ENCODE results near the gene CCDC32. TPM values are rescaled to one million over a fixed set of nuclear protein-coding genes. Genes with fewer than 3 reads are reported as not detected.

The CCDC32 gene
- total RNA-seq, 1 donor from 2014 or later = 22.2 TPM

- Mint-ChIP-seq H3K27me3 (no peaks in the 10 kb centered on the region), H3K4me3 (ENCODE audit: low read depth) (no peak overlapping the region)
These were observed 30.5 kb downstream of the CCDC32 start for GRCh38 chr15:40534371-40534770.

GRCh38 chr15:40533763-40534364 is 31.0 kb downstream of the CCDC32 start:
- Mint-ChIP-seq H3K27ac (no peak overlapping the region), H3K36me3 (ENCODE audit: insufficient read depth) (no peaks in the 10 kb centered on the region), H3K4me3 (ENCODE audit: low read depth) (no peak overlapping the region), H3K4me1 (ENCODE audit: low read depth) (no peaks in the 10 kb centered on the region), H3K9me3 (ENCODE audit: low read depth) (no peaks in the 10 kb centered on the region), H3K27me3 (no peaks in the 10 kb centered on the region)
- DNase-seq (ENCODE audit: low spot score, unreplicated experiment) = no peak
- TF ChIP-seq CTCF (IDR thresholded peaks at IDR 0.05; ENCODE audit: unreplicated experiment) = no peak

More at GRCh38 chr15:40534371-40534770, 30.5 kb downstream of the CCDC32 start:
- H3K4me1 Mint-ChIP-seq (ENCODE audit: low read depth) = no peaks in the 10 kb centered on the region
- H3K27ac Mint-ChIP-seq = no peak overlapping the region
- H3K36me3 Mint-ChIP-seq (ENCODE audit: insufficient read depth) = no peaks in the 10 kb centered on the region
- no peak for DNase-seq (ENCODE audit: low spot score, unreplicated experiment)
- H3K9me3 Mint-ChIP-seq (ENCODE audit: low read depth) = no peaks in the 10 kb centered on the region
- TF ChIP-seq CTCF (IDR thresholded peaks at IDR 0.05; ENCODE audit: unreplicated experiment) = no peak

GRCh38 chr15:40528801-40529200 is 36.0 kb downstream of the CCDC32 start:
- Mint-ChIP-seq H3K4me1 (ENCODE audit: low read depth) (no peaks in the 10 kb centered on the region), H3K36me3 (ENCODE audit: insufficient read depth) (no peaks in the 10 kb centered on the region), H3K9me3 (ENCODE audit: low read depth) (no peaks in the 10 kb centered on the region), H3K27ac (no peak overlapping the region), H3K4me3 (ENCODE audit: low read depth) (no peak overlapping the region), H3K27me3 (no peaks in the 10 kb centered on the region)
- no peak for DNase-seq (ENCODE audit: low spot score, unreplicated experiment)
- no peak for TF ChIP-seq CTCF (IDR thresholded peaks at IDR 0.05; ENCODE audit: unreplicated experiment)

GRCh38 chr15:40525855-40526254 is 39.0 kb downstream of the CCDC32 start:
- TF ChIP-seq CTCF (IDR thresholded peaks at IDR 0.05; ENCODE audit: unreplicated experiment) = no peak
- H3K9me3 Mint-ChIP-seq (ENCODE audit: low read depth) = no peaks in the 10 kb centered on the region
- H3K36me3 Mint-ChIP-seq (ENCODE audit: insufficient read depth) = no peaks in the 10 kb centered on the region
- H3K27ac Mint-ChIP-seq = no peak overlapping the region
- DNase-seq (ENCODE audit: low spot score, unreplicated experiment) = no peak
- no peaks in the 10 kb centered on the region for H3K27me3 Mint-ChIP-seq
- no peak overlapping the region for H3K4me3 Mint-ChIP-seq (ENCODE audit: low read depth)
- no peaks in the 10 kb centered on the region for H3K4me1 Mint-ChIP-seq (ENCODE audit: low read depth)

GRCh38 chr15:40523611-40524010 is 41.2 kb downstream of the CCDC32 start:
- H3K27ac Mint-ChIP-seq = no peak overlapping the region
- no peaks in the 10 kb centered on the region for H3K9me3 Mint-ChIP-seq (ENCODE audit: low read depth)
- no peaks in the 10 kb centered on the region for H3K27me3 Mint-ChIP-seq
- H3K4me1 Mint-ChIP-seq (ENCODE audit: low read depth) = peaks cover 1% of the 10 kb centered on the region
- no peak overlapping the region for H3K4me3 Mint-ChIP-seq (ENCODE audit: low read depth)
- no peak for TF ChIP-seq CTCF (IDR thresholded peaks at IDR 0.05; ENCODE audit: unreplicated experiment)
- no peaks in the 10 kb centered on the region for H3K36me3 Mint-ChIP-seq (ENCODE audit: insufficient read depth)
- DNase-seq (ENCODE audit: low spot score, unreplicated experiment) = no peak
